HG02623 (cell line): ENCODE data around the gene LGALS12.
"Not testable (repeated sequence)": the region's sequence is repeated elsewhere in the genome, so short reads cannot be mapped to it uniquely, and the experiment has no call there.

Source experiments
- ATAC-seq: cut with Tn5 transposase; IDR thresholded peaks from one replicate; pipeline ENCODE4 v1.9.1; 2021; ENCODE audit warnings: moderate library complexity; ENCODE audit not compliant: unreplicated experiment

LGALS12 gene

GRCh38 chr11:63504933-63505586 is 824 bp upstream of the LGALS12 start:
- ATAC-seq = no peak

GRCh38 chr11:63506876-63507275 is 992 bp downstream of the LGALS12 start:
- ATAC-seq = no peak

- ATAC-seq = no peak
Measured at GRCh38 chr11:63507511-63507910, 1.6 kb downstream of the LGALS12 start.

GRCh38 chr11:63508009-63508408 is 2.1 kb downstream of the LGALS12 start:
- no peak for ATAC-seq

GRCh38 chr11:63508745-63509144 is 2.9 kb downstream of the LGALS12 start:
- no peak for ATAC-seq

- ATAC-seq = no peak
Measured at GRCh38 chr11:63510360-63511047, 4.6 kb downstream of the LGALS12 start.

- ATAC-seq = no peak
Measured at GRCh38 chr11:63511048-63511748, 5.3 kb downstream of the LGALS12 start.

GRCh38 chr11:63512816-63513215 is 6.9 kb downstream of the LGALS12 start:
- ATAC-seq = no peak

- ATAC-seq = no peak
Measured at GRCh38 chr11:63516109-63516508, 10.2 kb downstream of the LGALS12 start.

GRCh38 chr11:63517156-63517555 is 11.3 kb downstream of the LGALS12 start:
- no peak for ATAC-seq

- ATAC-seq = no peak
Measured at GRCh38 chr11:63518548-63518947, 12.7 kb downstream of the LGALS12 start.

- no peak for ATAC-seq
Measured at GRCh38 chr11:63520606-63521170, 14.8 kb downstream of the LGALS12 start.

GRCh38 chr11:63521896-63522295 is 16.0 kb downstream of the LGALS12 start:
- ATAC-seq = no peak

GRCh38 chr11:63523151-63523550 is 17.3 kb downstream of the LGALS12 start:
- no peak for ATAC-seq

- no peak for ATAC-seq
Measured at GRCh38 chr11:63527667-63528066, 21.8 kb downstream of the LGALS12 start.

- not testable (repeated sequence) for ATAC-seq
Measured at GRCh38 chr11:63528156-63528555, 22.3 kb downstream of the LGALS12 start.

- ATAC-seq = not testable (repeated sequence)
Measured at GRCh38 chr11:63528729-63529278, 22.9 kb downstream of the LGALS12 start.

GRCh38 chr11:63529373-63529772 is 23.5 kb downstream of the LGALS12 start:
- ATAC-seq = not testable (repeated sequence)

- no peak for ATAC-seq
Measured at GRCh38 chr11:63530021-63530420, 24.1 kb downstream of the LGALS12 start.

GRCh38 chr11:63531074-63531792 is 25.3 kb downstream of the LGALS12 start:
- peak; percentile 62 for ATAC-seq

GRCh38 chr11:63532117-63532516 is 26.2 kb downstream of the LGALS12 start:
- ATAC-seq = no peak
